Stimulated activated CD4-positive, alpha-beta T cell treated with anti-CD3 and anti-CD28 coated beads, Interleukin-15, amount 100 ng/mL, for 24 hours (primary cell): ENCODE measurements around the gene GRXCR2.

Experiments used
- DNase-seq: peaks from one replicate; pipeline ENCODE4 v3.0.0-alpha.2; 2020

Gene GRXCR2

GRCh38 chr5:145834917-145835847, 37.6 kb downstream of the GRXCR2 start, which contains the start of gene PRELID2:
TSS of gene PRELID2 (minus strand) at chr5:145835342. CDS start at chr5:145835251, 91 bp downstream.
- peak; percentile 76 for DNase-seq

GRCh38 chr5:145834554-145834916, 38.3 kb downstream of the GRXCR2 start:
- no peak for DNase-seq

- no peak for DNase-seq
Observed at GRCh38 chr5:145833631-145834200, 39.1 kb downstream of the GRXCR2 start.

GRCh38 chr5:145830594-145830993, 42.2 kb downstream of the GRXCR2 start:
- DNase-seq, result no peak

GRCh38 chr5:145829708-145830361, 43.0 kb downstream of the GRXCR2 start:
- DNase-seq, result no peak

- no peak for DNase-seq
Observed at GRCh38 chr5:145826895-145827674, 45.7 kb downstream of the GRXCR2 start.

GRCh38 chr5:145825751-145826180, 47.0 kb downstream of the GRXCR2 start:
- no peak for DNase-seq

- DNase-seq, result no peak
Observed at GRCh38 chr5:145824040-145824439, 48.8 kb downstream of the GRXCR2 start.

GRCh38 chr5:145818604-145819003, 54.2 kb downstream of the GRXCR2 start:
- DNase-seq, result no peak

GRCh38 chr5:145812877-145813276, 59.9 kb downstream of the GRXCR2 start:
- DNase-seq, result no peak

GRCh38 chr5:145811834-145812625, 60.8 kb downstream of the GRXCR2 start:
- no peak for DNase-seq
